ENCODE results near the gene PTPN22.

The PTPN22 gene

GRCh38 chr1:113846391-113847035, 25.0 kb downstream of the PTPN22 start:
- no peak for DNase-seq

- DNase-seq = no peak
Observed at GRCh38 chr1:113836534-113836933, 35.0 kb downstream of the PTPN22 start.

GRCh38 chr1:113835686-113836290, 35.7 kb downstream of the PTPN22 start:
- peak; percentile 41 for DNase-seq

GRCh38 chr1:113834716-113835115, 36.8 kb downstream of the PTPN22 start:
- no peak for DNase-seq

- DNase-seq = no peak
Observed at GRCh38 chr1:113830039-113830438, 41.5 kb downstream of the PTPN22 start.

- no peak for DNase-seq
Observed at GRCh38 chr1:113821916-113822315, 49.6 kb downstream of the PTPN22 start.

GRCh38 chr1:113818578-113818977, 52.9 kb downstream of the PTPN22 start:
- DNase-seq = no peak

GRCh38 chr1:113813218-113813617, 58.3 kb downstream of the PTPN22 start:
- DNase-seq = no peak

GRCh38 chr1:113812661-113813135, 58.8 kb downstream of the PTPN22 start:
- DNase-seq = no peak

GRCh38 chr1:113811888-113812660, 59.4 kb downstream of the PTPN22 start, which contains the start of gene RSBN1:
Gene RSBN1, minus strand, starts transcription at chr1:113812476. Its CDS starts 64 bp downstream, at chr1:113812412.
- peak; percentile 99 for DNase-seq

GRCh38 chr1:113811156-113811887, 60.2 kb downstream of the PTPN22 start:
- DNase-seq = peak; percentile 14

GRCh38 chr1:113809670-113810602, 61.6 kb downstream of the PTPN22 start:
- DNase-seq = no peak

- DNase-seq = no peak
Observed at GRCh38 chr1:113808450-113809195, 62.9 kb downstream of the PTPN22 start.

GRCh38 chr1:113805639-113806038, 65.9 kb downstream of the PTPN22 start:
- DNase-seq = no peak

GRCh38 chr1:113805256-113805531, 66.3 kb downstream of the PTPN22 start:
- DNase-seq = no peak

GRCh38 chr1:113804421-113805255, 66.9 kb downstream of the PTPN22 start:
- peak; percentile 77 for DNase-seq

- DNase-seq = no peak
Observed at GRCh38 chr1:113802367-113803007, 69.0 kb downstream of the PTPN22 start.

GRCh38 chr1:113800487-113800886, 71.0 kb downstream of the PTPN22 start:
- DNase-seq = no peak

GRCh38 chr1:113797472-113797871, 74.0 kb downstream of the PTPN22 start:
- no peak for DNase-seq
